ENCODE data around the gene COL13A1. TPM values are rescaled to one million over a fixed set of nuclear protein-coding genes. Genes with fewer than 3 reads are reported as not detected.

COL13A1 gene
- polyA plus RNA-seq, 1 of the 3 experiments (the other 2 are of a cell fraction), result 26.7 TPM

GRCh38 chr10:69757206-69757552 lies 44.5 kb upstream of the COL13A1 start:
- TF ChIP-seq USF1 (IDR thresholded peaks at IDR 0.05; ENCODE audit: borderline replicate concordance, low read depth), result no peak
- TF ChIP-seq PBX3 (IDR thresholded peaks at IDR 0.05), result no peak
- TF ChIP-seq USF2 (IDR thresholded peaks at IDR 0.05; ENCODE audit: borderline replicate concordance, low read depth, low read length), result no peak
- TF ChIP-seq YY1 (IDR thresholded peaks at IDR 0.05; ENCODE audit: low read depth), result no peak
- no peak for TF ChIP-seq TCF12 (IDR thresholded peaks at IDR 0.05)
- no peak for TF ChIP-seq ELF1 (IDR thresholded peaks at IDR 0.05)
- TF ChIP-seq IRF3 (IDR thresholded peaks at IDR 0.05; ENCODE audit: low read depth, low read length), result no peak
- no peak for TF ChIP-seq TEAD4 (IDR thresholded peaks at IDR 0.05; ENCODE audit: borderline replicate concordance, insufficient read depth)
- TF ChIP-seq REST (IDR thresholded peaks at IDR 0.05; ENCODE audit: low read depth, low read length), result no peak
- no peak for TF ChIP-seq RAD21 (IDR thresholded peaks at IDR 0.05; ENCODE audit: low read length)
- TF ChIP-seq SMC3 (IDR thresholded peaks at IDR 0.05; ENCODE audit: low read depth, low read length), result no peak
- no peak for TF ChIP-seq CTCF (IDR thresholded peaks at IDR 0.05)
- no peak for TF ChIP-seq EP300 (IDR thresholded peaks at IDR 0.05; ENCODE audit: borderline replicate concordance in 1 of 2, low read depth in 1 of 2, low read length in 1 of 2)
- TF ChIP-seq FOSL2 (IDR thresholded peaks at IDR 0.05; ENCODE audit: borderline replicate concordance, low read depth), result no peak
- TF ChIP-seq MAX (IDR thresholded peaks at IDR 0.05; ENCODE audit: low read depth), result no peak
- TF ChIP-seq NRF1 (IDR thresholded peaks at IDR 0.05; ENCODE audit: low read depth, low read length), result no peak
- no peak for TF ChIP-seq TAF1 (IDR thresholded peaks at IDR 0.05; ENCODE audit: borderline replicate concordance, low read depth, low read length)
- no peak for TF ChIP-seq EZH2phosphoT487 (IDR thresholded peaks at IDR 0.05; ENCODE audit: borderline replicate concordance, low read depth)
- TF ChIP-seq RXRA (IDR thresholded peaks at IDR 0.05; ENCODE audit: borderline replicate concordance, low read depth), result no peak
- CTCF ChIA-PET, result interaction anchor here (0.6 to 4.9 kb wide), 10 partner anchors 9 to 201 kb away, joined by 3 to 28 read pairs (median 6); no protein-coding TSS in a partner anchor

More at GRCh38 chr10:69757206-69757552, 44.5 kb upstream of the COL13A1 start:
- Histone ChIP-seq H3K36me3 (replicated peaks in 1 of 2; ENCODE audit: control insufficient read depth in 1 of 2, insufficient read depth in 2 of 2, low read length in 1 of 2) (no peaks in the 10 kb centered on the region), H3K4me1 (ENCODE audit: control insufficient read depth in 1 of 2, insufficient read depth in 2 of 2, low read depth in 1 of 2, low read length in 1 of 2) (peaks cover 14 to 46% of the 10 kb centered on the region in 2 experiments), H3K27ac (ENCODE audit: low read depth in 2 of 2, low read length in 1 of 2) (peak overlapping the region; percentile 71 to 99), H3K4me3 (ENCODE audit: low read depth in 2 of 2, low read length in 1 of 2) (no peak overlapping the region), H3K9ac (no peak overlapping the region), H3K79me2 (ENCODE audit: insufficient read depth) (no peaks in the 10 kb centered on the region), H3K9me3 (no peaks in the 10 kb centered on the region), H3K27me3 (ENCODE audit: insufficient read depth) (no peaks in the 10 kb centered on the region), H3F3A (replicated peaks; ENCODE audit: insufficient read depth) (peaks cover 3% of the 10 kb centered on the region), H3K4me2 (peak overlapping the region; percentile 36; the same call in 1 of the 2 replicates), H2AFZ (ENCODE audit: low read depth) (peak overlapping the region; percentile 50; the same call in 1 of the 2 replicates), H3K9me2 (no peaks in the 10 kb centered on the region), H4K20me1 (ENCODE audit: insufficient read depth) (no peaks in the 10 kb centered on the region)
- WGBS (ENCODE audit: low lambda C conversion rate), result 73% methylated on average over 3 of the region's 5 CpGs
- DNase-seq, result no peak
- POLR2A ChIA-PET, result no interaction called here

Measured in SK-N-SH (cell line).